Activated naive CD8-positive, alpha-beta T cell treated with anti-CD3 and anti-CD28 coated beads for 36 hours (primary cell): ENCODE measurements around the gene HAGH. TPM values are rescaled to one million over a fixed set of nuclear protein-coding genes. Genes with fewer than 3 reads are reported as not detected.

Source experiments
- DNase-seq: peaks from one replicate; pipeline ENCODE4 v3.0.0; 2021
- H3K27ac Mint-ChIP-seq: one replicate; pipeline ENCODE4 v1.8.0; 2022; ENCODE audit warnings: mild to moderate bottlenecking, moderate library complexity, mixed read lengths
- H3K27me3 Mint-ChIP-seq: one replicate; pipeline ENCODE4 v1.8.0; 2022; ENCODE audit warnings: mild to moderate bottlenecking, mixed read lengths
- H3K36me3 Mint-ChIP-seq: one replicate; pipeline ENCODE4 v1.8.0; 2021; ENCODE audit warnings: mild to moderate bottlenecking, mixed read lengths
- H3K4me1 Mint-ChIP-seq: one replicate; pipeline ENCODE4 v1.8.0; 2021; ENCODE audit warnings: mixed read lengths
- H3K4me3 Mint-ChIP-seq: one replicate; pipeline ENCODE4 v1.8.0; 2022; ENCODE audit warnings: mild to moderate bottlenecking, moderate library complexity, mixed read lengths
- H3K9me3 Mint-ChIP-seq: one replicate; pipeline ENCODE4 v1.8.0; 2022; ENCODE audit warnings: mixed read lengths
- total RNA-seq, 2 experiments: library from RNA; stranded (reverse); gene quantifications; one replicate each; pipeline ENCODE4 v1.2.3, GENCODE V29; 2021

Gene HAGH
- total RNA-seq, 2 experiments from 2014 or later = 22.6 to 23.9 TPM

- H3K27me3 Mint-ChIP-seq = no peaks in the 10 kb centered on the region
- H3K36me3 Mint-ChIP-seq = peaks cover 3% of the 10 kb centered on the region
- no peaks in the 10 kb centered on the region for H3K9me3 Mint-ChIP-seq
- no peak overlapping the region for H3K4me3 Mint-ChIP-seq
- H3K27ac Mint-ChIP-seq = no peak overlapping the region
- no peak for DNase-seq
- H3K4me1 Mint-ChIP-seq = peaks cover 7% of the 10 kb centered on the region
These were observed 48.1 kb downstream of the HAGH start for GRCh38 chr16:1778200-1779179.

- no peak overlapping the region for H3K27ac Mint-ChIP-seq
- no peak for DNase-seq
- no peaks in the 10 kb centered on the region for H3K27me3 Mint-ChIP-seq
- H3K4me1 Mint-ChIP-seq = peaks cover 7% of the 10 kb centered on the region
- no peaks in the 10 kb centered on the region for H3K36me3 Mint-ChIP-seq
- no peaks in the 10 kb centered on the region for H3K9me3 Mint-ChIP-seq
- H3K4me3 Mint-ChIP-seq = no peak overlapping the region
These were observed 49.0 kb downstream of the HAGH start for GRCh38 chr16:1777375-1778199.

GRCh38 chr16:1776991-1777374, 49.6 kb downstream of the HAGH start:
- H3K36me3 Mint-ChIP-seq = peaks cover 5% of the 10 kb centered on the region
- H3K27ac Mint-ChIP-seq = no peak overlapping the region

GRCh38 chr16:1776672-1776955, 50.0 kb downstream of the HAGH start:
- Mint-ChIP-seq H3K27ac (no peak overlapping the region), H3K9me3 (no peaks in the 10 kb centered on the region)
- DNase-seq = no peak

More at GRCh38 chr16:1776991-1777374, 49.6 kb downstream of the HAGH start:
- no peak overlapping the region for H3K4me3 Mint-ChIP-seq
- H3K9me3 Mint-ChIP-seq = no peaks in the 10 kb centered on the region
- peaks cover 3% of the 10 kb centered on the region for H3K27me3 Mint-ChIP-seq
- DNase-seq = no peak
- H3K4me1 Mint-ChIP-seq = peaks cover 10% of the 10 kb centered on the region

GRCh38 chr16:1775846-1776671, 50.6 kb downstream of the HAGH start:
- Mint-ChIP-seq H3K4me1 (peaks cover 5% of the 10 kb centered on the region), H3K36me3 (peaks cover 9% of the 10 kb centered on the region), H3K27ac (no peak overlapping the region), H3K27me3 (peaks cover 3% of the 10 kb centered on the region), H3K9me3 (no peaks in the 10 kb centered on the region), H3K4me3 (no peak overlapping the region)
- no peak for DNase-seq

More at GRCh38 chr16:1776672-1776955, 50.0 kb downstream of the HAGH start:
- Mint-ChIP-seq H3K4me1 (peaks cover 7% of the 10 kb centered on the region), H3K36me3 (peaks cover 9% of the 10 kb centered on the region), H3K4me3 (no peak overlapping the region), H3K27me3 (peaks cover 3% of the 10 kb centered on the region)

- Mint-ChIP-seq H3K36me3 (peaks cover 11% of the 10 kb centered on the region), H3K27me3 (peaks cover 3% of the 10 kb centered on the region), H3K4me3 (peak overlapping the region; percentile 29), H3K9me3 (no peaks in the 10 kb centered on the region), H3K27ac (no peak overlapping the region), H3K4me1 (peaks cover 7% of the 10 kb centered on the region)
- no peak for DNase-seq
These were observed 51.4 kb downstream of the HAGH start for GRCh38 chr16:1775006-1775845.

- Mint-ChIP-seq H3K27ac (no peak overlapping the region), H3K9me3 (no peaks in the 10 kb centered on the region), H3K36me3 (peaks cover 14% of the 10 kb centered on the region), H3K4me3 (peak overlapping the region; percentile 99), H3K4me1 (peaks cover 10% of the 10 kb centered on the region), H3K27me3 (peaks cover 3% of the 10 kb centered on the region)
- DNase-seq = no peak
These were observed 52.2 kb downstream of the HAGH start for GRCh38 chr16:1774448-1774780.

- peak overlapping the region; percentile 42 for H3K27ac Mint-ChIP-seq
- peaks cover 14% of the 10 kb centered on the region for H3K36me3 Mint-ChIP-seq
- H3K9me3 Mint-ChIP-seq = no peaks in the 10 kb centered on the region
- H3K4me1 Mint-ChIP-seq = peaks cover 10% of the 10 kb centered on the region
- H3K4me3 Mint-ChIP-seq = peak overlapping the region; percentile 99
- no peak for DNase-seq
- peaks cover 3% of the 10 kb centered on the region for H3K27me3 Mint-ChIP-seq
These were observed 52.8 kb downstream of the HAGH start for GRCh38 chr16:1773703-1774447.

GRCh38 chr16:1772908-1773702, 53.5 kb downstream of the HAGH start, which contains the start of gene MRPS34:
Gene MRPS34, minus strand, starts transcription at chr16:1773134. Its CDS starts 15 bp downstream, at chr16:1773119.
- peak; percentile 87 for DNase-seq
- no peaks in the 10 kb centered on the region for H3K9me3 Mint-ChIP-seq
- H3K27me3 Mint-ChIP-seq = peaks cover 3% of the 10 kb centered on the region
- H3K4me1 Mint-ChIP-seq = peaks cover 10% of the 10 kb centered on the region
- peaks cover 14% of the 10 kb centered on the region for H3K36me3 Mint-ChIP-seq
- peak within 1 kb of the TSS; percentile 99 for H3K4me3 Mint-ChIP-seq
- peak within 1 kb of the TSS; percentile 99 for H3K27ac Mint-ChIP-seq

GRCh38 chr16:1772362-1772907, 54.2 kb downstream of the HAGH start, which contains the start of gene EME2:
Gene EME2, plus strand, starts transcription at chr16:1772810. Its CDS starts 418 bp downstream, at chr16:1773228.
- DNase-seq = peak; percentile 74
- Mint-ChIP-seq H3K36me3 (peaks cover 16% of the 10 kb centered on the region), H3K9me3 (no peaks in the 10 kb centered on the region), H3K4me3 (peak within 1 kb of the TSS; percentile 99), H3K27ac (peak within 1 kb of the TSS; percentile 99), H3K4me1 (peaks cover 10% of the 10 kb centered on the region), H3K27me3 (peaks cover 3% of the 10 kb centered on the region)

GRCh38 chr16:1771864-1772361, 54.7 kb downstream of the HAGH start:
- H3K27ac Mint-ChIP-seq = peak overlapping the region; percentile 99

GRCh38 chr16:1771188-1771863, 55.3 kb downstream of the HAGH start, which contains the start of gene NME3:
Gene NME3, minus strand, starts transcription at chr16:1771543. Its CDS starts 9 bp downstream, at chr16:1771534.
- Mint-ChIP-seq H3K4me1 (peaks cover 10% of the 10 kb centered on the region), H3K4me3 (peak within 1 kb of the TSS; percentile 99), H3K36me3 (peaks cover 16% of the 10 kb centered on the region)

More at GRCh38 chr16:1771864-1772361, 54.7 kb downstream of the HAGH start:
- peaks cover 3% of the 10 kb centered on the region for H3K27me3 Mint-ChIP-seq
- peaks cover 10% of the 10 kb centered on the region for H3K4me1 Mint-ChIP-seq
- peak; percentile 18 for DNase-seq
- H3K36me3 Mint-ChIP-seq = peaks cover 16% of the 10 kb centered on the region
- H3K9me3 Mint-ChIP-seq = no peaks in the 10 kb centered on the region
- peak overlapping the region; percentile 99 for H3K4me3 Mint-ChIP-seq

More at GRCh38 chr16:1771188-1771863, 55.3 kb downstream of the HAGH start, which contains the start of gene NME3:
- Mint-ChIP-seq H3K27ac (peak within 1 kb of the TSS; percentile 99), H3K9me3 (no peaks in the 10 kb centered on the region), H3K27me3 (peaks cover 3% of the 10 kb centered on the region)
- peak; percentile 80 for DNase-seq
